DMS53 treated with DMSO at 0.1 percent for 48 hours (cell line): Measurements from ENCODE around the gene SOWAHC.
"Not testable (repeated sequence)": the region's sequence is repeated elsewhere in the genome, so short reads cannot be mapped to it uniquely, and the experiment has no call there.

Experiments
- DNase-seq: peaks from one replicate; lab custom pipeline; 2025; ENCODE audit not compliant: unreplicated experiment; lab: John Stamatoyannopoulos, UW

Gene SOWAHC

GRCh38 chr2:109614715-109615636, 812 bp downstream of the SOWAHC start:
- DNase-seq = peak; percentile 14

GRCh38 chr2:109615637-109616144, 1.5 kb downstream of the SOWAHC start:
- DNase-seq = no peak

GRCh38 chr2:109616184-109616583, 2.0 kb downstream of the SOWAHC start:
- DNase-seq = no peak

DNA sequence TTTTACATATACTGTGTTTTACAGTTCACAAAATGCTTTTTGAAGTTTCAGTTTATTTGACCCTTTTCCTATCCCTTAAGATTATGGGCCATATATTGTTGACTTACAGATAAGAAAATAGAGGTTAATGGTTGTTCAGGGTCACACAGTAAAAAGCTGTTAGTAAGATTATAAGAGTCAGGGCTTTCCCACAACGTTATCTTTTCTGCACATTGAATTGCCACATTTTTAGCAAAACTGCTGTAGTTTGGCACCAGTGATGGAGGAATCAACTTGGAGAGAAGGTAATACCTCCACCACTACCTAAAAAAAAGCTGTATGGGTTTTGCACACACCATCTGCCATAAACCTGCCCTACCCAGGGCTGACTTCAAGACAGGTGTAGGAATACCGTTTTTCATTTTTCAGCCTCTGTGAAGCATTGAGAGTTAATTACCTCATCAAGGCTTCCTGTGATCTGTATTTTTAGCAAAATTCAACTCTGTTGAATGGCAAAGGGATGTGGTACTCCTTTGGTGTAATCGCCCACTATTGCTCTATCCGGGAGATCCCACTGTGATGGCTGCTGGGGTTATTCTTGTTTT, 5.0 kb downstream of the SOWAHC start:
- DNase-seq = no peak

- no peak for DNase-seq
These were observed 9.1 kb downstream of the SOWAHC start for GRCh38 chr2:109623297-109623696.

GRCh38 chr2:109623923-109624322, 9.8 kb downstream of the SOWAHC start:
- no peak for DNase-seq

DNA sequence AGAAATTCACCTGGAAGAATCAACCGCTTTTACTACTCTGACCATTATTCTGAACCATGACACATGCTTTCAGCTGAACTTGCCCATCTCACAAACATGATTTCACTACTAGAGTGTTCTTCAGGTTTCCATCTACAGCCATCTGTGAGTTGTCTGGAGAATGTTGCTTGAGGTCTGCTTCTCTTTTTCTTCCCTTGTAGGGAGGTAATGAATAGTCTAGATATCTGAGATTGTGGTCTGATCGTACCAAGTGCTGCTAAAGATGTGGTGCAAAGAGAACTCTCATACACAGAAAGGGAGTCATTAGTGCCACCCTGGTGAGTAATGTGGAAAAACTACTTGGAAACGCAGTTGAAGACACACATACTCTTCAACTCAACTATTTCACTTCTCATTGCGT, 10.2 kb downstream of the SOWAHC start:
- DNase-seq = no peak

DNA sequence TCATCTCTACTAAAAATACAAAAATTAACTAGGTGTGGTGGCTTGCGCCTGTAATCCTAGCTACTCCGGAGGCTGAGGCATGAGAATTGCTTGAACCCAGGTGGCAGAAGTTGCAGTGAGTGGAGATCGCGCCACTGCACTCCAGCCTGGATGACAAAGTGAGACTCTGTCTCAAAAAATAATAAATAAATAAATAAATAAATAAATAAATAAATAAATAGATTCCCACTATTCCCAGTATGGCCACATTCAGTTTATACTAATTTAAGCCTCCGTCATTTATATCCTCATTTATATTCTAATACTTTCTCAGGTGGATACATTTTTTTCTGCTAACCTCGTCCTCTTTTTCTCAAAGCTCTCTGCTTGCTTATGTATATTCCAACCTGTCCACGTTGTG, 14.2 kb downstream of the SOWAHC start:
- not testable (repeated sequence) for DNase-seq

DNA sequence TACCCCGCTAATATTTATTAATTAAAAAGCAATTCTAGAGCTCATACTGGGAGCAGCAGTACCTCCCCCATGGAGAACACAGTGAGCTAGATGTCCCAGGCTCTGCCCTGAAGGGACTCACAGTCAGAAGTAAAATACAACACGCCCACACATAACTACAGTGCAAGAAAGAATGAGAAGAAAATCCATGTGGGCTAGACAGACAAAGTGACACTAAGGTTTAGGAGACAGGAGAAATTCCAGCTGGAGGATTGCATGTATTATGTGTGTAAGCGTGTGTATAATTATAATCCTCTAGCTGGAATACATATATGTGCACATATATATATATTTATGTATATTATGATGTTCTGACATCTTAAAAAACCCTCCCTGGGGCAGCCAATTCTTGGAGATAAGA, 15.7 kb downstream of the SOWAHC start:
- DNase-seq = no peak

DNA sequence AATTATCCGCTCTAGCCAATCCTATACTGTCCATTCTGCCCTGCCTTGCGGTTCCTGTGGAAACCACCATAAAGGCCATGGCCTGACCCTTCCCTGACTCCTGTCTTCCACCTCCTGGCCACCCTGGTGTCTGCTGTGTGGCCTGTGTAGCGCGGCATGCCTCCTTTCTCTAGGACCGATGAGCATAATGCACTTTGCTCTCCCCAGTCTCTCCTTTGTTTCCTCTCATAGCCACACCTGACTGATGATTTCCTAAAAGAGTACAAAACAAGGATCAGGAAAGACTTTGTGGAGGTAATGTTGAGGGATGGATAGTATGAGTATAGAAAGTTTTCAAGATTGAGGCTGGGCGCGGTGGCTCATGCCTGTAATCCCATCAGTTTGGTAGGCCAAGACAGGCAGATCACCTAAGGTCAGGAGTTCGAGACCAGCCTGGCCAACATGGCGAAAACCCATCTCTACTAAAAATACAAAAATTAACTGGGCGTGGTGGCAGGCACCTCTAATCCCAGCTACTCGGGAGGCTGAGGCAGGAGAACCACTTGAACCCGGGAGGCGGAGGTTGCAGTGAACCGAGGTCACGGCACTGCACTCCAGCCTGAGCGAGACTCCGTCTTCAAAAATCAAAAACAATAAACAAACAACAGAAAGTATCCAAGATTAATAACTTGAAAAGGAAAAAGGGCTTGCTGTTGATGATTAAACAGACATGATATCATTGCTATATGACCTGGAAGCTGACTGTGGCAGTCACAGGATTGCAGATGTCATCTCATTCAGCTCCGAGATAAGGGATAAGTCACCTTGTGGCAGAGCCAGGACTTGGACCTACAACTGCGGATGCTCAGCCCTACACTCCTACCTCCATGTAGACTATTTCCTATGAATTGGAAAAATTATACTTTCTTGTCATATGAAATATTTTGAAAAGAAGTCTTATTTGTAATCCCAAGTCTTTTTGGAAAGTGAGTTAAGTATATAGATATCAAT, 16.6 kb downstream of the SOWAHC start:
- DNase-seq = no peak

- DNase-seq = no peak
These were observed 17.6 kb downstream of the SOWAHC start for GRCh38 chr2:109631741-109632140.

- DNase-seq = no peak
These were observed 18.1 kb downstream of the SOWAHC start for GRCh38 chr2:109632158-109632789.

GRCh38 chr2:109633284-109633961, 19.3 kb downstream of the SOWAHC start:
- no peak for DNase-seq

DNA sequence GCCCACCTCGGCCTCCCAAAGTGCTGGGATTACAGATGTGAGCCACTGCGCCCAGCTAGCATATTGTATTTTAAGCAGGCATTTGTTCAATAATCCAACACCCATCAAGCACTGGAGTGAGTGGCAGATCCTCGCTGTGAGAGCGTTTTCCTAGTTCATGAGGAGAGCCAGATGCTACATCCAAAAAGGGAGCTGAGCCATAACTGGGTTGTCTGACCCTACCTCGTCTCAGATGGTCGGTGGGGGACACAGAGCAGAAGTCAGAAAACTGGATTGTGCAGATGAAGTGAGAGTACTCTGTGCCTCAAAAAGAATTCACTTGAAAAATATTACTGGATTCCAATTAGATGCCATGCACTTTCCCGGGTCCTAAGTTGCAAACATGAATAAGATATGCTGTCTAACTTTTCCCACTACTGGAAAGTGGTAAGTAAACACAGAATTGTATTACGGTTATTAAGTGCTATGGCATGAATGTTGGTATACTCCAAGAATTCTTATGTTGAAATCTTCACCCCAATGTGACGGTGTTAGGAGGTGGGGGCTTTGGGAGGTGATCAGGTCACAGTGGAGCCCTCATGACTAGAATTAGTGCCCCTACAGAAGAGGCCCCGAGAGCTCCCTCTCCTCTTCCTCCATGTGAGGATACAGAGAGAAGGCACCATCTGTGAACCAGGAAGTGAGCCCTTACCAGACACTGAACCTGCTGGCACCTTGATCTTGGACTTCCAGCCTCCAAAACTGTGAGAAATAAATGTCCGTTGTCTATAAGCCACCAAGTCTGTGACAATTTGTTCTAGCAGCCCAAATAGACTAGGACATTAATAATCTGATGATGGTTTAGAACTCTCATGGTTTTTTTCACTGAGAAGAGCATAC, 21.5 kb downstream of the SOWAHC start:
- no peak for DNase-seq

DNA sequence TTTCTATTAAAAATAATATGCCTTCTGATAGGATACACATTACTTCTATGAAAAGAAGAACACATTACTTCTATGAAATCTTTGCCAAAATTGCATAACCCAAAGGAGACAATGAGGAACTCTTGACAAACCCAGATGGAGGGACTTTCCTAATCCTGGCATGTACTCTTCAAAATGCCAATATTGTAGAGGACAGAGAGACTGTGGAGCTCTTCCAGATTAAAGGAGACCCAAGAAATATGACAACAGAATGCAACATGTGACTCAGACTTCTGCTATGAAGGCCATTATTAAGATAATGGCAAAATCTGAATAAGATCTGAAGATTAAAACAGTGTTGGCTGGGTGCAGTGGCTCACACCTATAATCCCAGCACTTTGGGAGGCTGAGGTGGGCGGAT, 22.2 kb downstream of the SOWAHC start:
- no peak for DNase-seq

GRCh38 chr2:109637749-109638570, 23.8 kb downstream of the SOWAHC start:
- DNase-seq = no peak

DNA sequence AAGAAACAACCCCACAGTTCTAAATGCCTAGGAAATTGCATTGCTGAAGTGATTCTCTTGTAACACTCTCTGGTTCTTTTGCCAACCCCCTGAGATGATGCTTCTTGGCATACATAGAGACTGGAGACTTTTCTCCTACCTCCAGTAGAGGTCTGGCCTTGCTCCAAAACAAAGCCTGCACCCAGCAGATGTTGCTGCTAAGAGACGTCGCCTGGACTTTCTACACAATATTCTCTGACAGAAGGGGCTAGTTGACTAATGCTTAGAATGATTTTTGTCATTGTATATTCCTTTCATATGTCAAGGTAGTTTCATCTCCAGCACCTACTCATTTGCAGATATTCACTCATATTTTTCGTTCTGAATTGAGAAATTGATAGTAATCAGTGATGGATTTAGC, 24.6 kb downstream of the SOWAHC start:
- no peak for DNase-seq

GRCh38 chr2:109640000-109640399, 25.8 kb downstream of the SOWAHC start:
- DNase-seq = not testable (repeated sequence)
